Measurements from ENCODE around the gene SUPT5H.

DNA sequence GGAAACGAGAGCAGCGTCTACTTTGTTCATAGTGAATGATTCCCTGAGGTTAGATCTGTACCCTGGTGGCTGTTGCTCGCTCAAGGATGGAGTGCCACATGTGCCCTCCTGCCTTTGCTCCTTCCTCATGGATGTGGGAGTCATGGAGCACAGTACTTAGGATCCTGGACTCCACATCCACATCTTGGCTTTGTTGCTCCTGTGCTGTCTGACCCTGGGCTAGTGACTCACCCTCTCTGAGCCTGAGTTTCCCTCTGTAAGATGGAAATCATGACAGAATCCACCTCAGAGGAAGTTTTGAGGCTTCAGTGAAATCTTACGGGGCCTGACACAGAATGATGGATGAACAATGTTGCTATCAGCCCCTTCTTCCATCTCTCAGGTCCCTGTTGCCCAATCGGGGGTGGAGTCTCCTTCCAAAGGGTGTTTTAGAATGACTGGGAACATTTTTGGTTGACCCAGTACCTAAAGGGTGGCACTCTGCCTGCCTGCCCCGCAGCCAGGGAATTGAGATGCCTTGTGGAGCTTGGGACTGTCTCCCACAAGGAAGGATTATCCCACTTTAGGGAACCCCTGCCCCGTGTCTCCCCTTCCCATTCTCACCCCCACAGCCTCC is 25.4 kb downstream of the SUPT5H start:
- TF ChIP-seq EP300 (IDR thresholded peaks at IDR 0.05; ENCODE audit: borderline replicate concordance in 1 of 2, low read depth in 2 of 2, low read length in 2 of 2), result no peak
- TF ChIP-seq, protein P1, sequence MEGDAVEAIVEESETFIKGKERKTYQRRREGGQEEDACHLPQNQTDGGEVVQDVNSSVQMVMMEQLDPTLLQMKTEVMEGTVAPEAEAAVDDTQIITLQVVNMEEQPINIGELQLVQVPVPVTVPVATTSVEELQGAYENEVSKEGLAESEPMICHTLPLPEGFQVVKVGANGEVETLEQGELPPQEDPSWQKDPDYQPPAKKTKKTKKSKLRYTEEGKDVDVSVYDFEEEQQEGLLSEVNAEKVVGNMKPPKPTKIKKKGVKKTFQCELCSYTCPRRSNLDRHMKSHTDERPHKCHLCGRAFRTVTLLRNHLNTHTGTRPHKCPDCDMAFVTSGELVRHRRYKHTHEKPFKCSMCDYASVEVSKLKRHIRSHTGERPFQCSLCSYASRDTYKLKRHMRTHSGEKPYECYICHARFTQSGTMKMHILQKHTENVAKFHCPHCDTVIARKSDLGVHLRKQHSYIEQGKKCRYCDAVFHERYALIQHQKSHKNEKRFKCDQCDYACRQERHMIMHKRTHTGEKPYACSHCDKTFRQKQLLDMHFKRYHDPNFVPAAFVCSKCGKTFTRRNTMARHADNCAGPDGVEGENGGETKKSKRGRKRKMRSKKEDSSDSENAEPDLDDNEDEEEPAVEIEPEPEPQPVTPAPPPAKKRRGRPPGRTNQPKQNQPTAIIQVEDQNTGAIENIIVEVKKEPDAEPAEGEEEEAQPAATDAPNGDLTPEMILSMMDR (IDR thresholded peaks at IDR 0.05; ENCODE audit: control extremely low read depth in 1 of 3, insufficient read depth in 1 of 3, low read depth in 1 of 3, low read length in 3 of 3), result no peak
- no peak for TF ChIP-seq PHF8 (conservative IDR thresholded peaks at IDR 0.05; ENCODE audit: low read depth, low read length)
- no peak for TF ChIP-seq POLR2A (IDR thresholded peaks at IDR 0.05; ENCODE audit: control extremely low read depth in 1 of 2, low read depth in 2 of 2, low read length in 2 of 2)
- TF ChIP-seq YY1 (IDR thresholded peaks at IDR 0.05; ENCODE audit: low read depth, low read length), result no peak
- TF ChIP-seq JUN (IDR thresholded peaks at IDR 0.05; ENCODE audit: low read depth, low read length), result no peak
- TF ChIP-seq GABPA (IDR thresholded peaks at IDR 0.05; ENCODE audit: borderline replicate concordance, insufficient read depth, low read length), result no peak
- no peak for TF ChIP-seq GTF2F1 (IDR thresholded peaks at IDR 0.05; ENCODE audit: borderline replicate concordance, low read depth, low read length)
- TF ChIP-seq SUZ12 (IDR thresholded peaks at IDR 0.05; ENCODE audit: low read length), result no peak
- TF ChIP-seq EGR1 (IDR thresholded peaks at IDR 0.05; ENCODE audit: borderline replicate concordance, low read depth, low read length), result no peak
- no peak for TF ChIP-seq BACH1 (IDR thresholded peaks at IDR 0.05; ENCODE audit: low read length)
- no peak for TF ChIP-seq POLR2AphosphoS5 (IDR thresholded peaks at IDR 0.05; ENCODE audit: low read depth, low read length)

Measured in H1 (cell line).